B cell (primary cell): Measurements from ENCODE around the gene GBP7. TPM values are rescaled to one million over a fixed set of nuclear protein-coding genes. Genes with fewer than 3 reads are reported as not detected.

ENCODE experiments used
- ATAC-seq: fragments of 200-7000 bp; cut with Tn5 transposase; one replicate; pipeline ENCODE4 v1.10.0; 2021; ENCODE audit warnings: low read depth, mild to moderate bottlenecking, moderate number of reproducible peaks, moderate library complexity
- CTCF ChIA-PET: fragments of 350-600 bp; sonication (Branson Sonifier 250); formaldehyde crosslinking; loops from one replicate; lab custom pipeline; 2021; ENCODE audit warnings: antibody characterized with exemption, inconsistent platforms; lab: Charles Lee
- POLR2A ChIA-PET: fragments of 350-600 bp; sonication (Branson Sonifier 250); formaldehyde crosslinking; loops from one replicate; lab custom pipeline; 2021; ENCODE audit warnings: antibody characterized with exemption; lab: Charles Lee
- DNase-seq: peaks from one replicate; pipeline ENCODE4 v3.0.0; 2013
- H2AFZ ChIP-seq: 2 replicates; pipeline ENCODE4 v1.6.1; 2012; ENCODE audit warnings: mild to moderate bottlenecking, low read depth, low read length; ENCODE audit not compliant: insufficient read depth, poor library complexity, severe bottlenecking
- H3K27ac ChIP-seq, 2 donors: 1 replicate in 1 of 2; 2 replicates in 1 of 2; pipeline ENCODE4 v1.5.1; 2012 to 2013; ENCODE audit warnings: low read length in 2 of 2, mild to moderate bottlenecking in 2 of 2, moderate library complexity in 1 of 2
- H3K27me3 ChIP-seq, 4 experiments: fragments of 200-600 bp in 1 of 4; sonication (generic) in 1 of 4; replicated peaks in 1 of 4; 1 replicate in 2 of 4; 2 replicates in 2 of 4; pipeline versions ENCODE4 v1.6.1 to v1.7.0; 2013 to 2016; ENCODE audit warnings: low read length in 3 of 4, mild to moderate bottlenecking in 2 of 4, mixed read lengths in 1 of 4, moderate library complexity in 1 of 4; ENCODE audit not compliant: insufficient read depth in 4 of 4, control insufficient read depth in 3 of 4; ENCODE audit errors: control extremely low read depth in 1 of 4
- H3K36me3 ChIP-seq, 2 experiments: replicated peaks in 1 of 2; 1 replicate in 1 of 2; 2 replicates in 1 of 2; pipeline versions ENCODE4 v1.6.1 to v1.7.1; 2013; ENCODE audit warnings: low read length in 1 of 2; ENCODE audit not compliant: insufficient read depth in 2 of 2, control insufficient read depth in 1 of 2; ENCODE audit errors: control extremely low read depth in 1 of 2, extremely low read depth in 1 of 2
- H3K4me1 ChIP-seq, 2 donors: fragments of 200-600 bp in 1 of 2; sonication (generic) in 1 of 2; 1 replicate in 1 of 2; 2 replicates in 1 of 2; pipeline versions ENCODE4 v1.5.1 to v1.6.1; 2013 to 2017; ENCODE audit warnings: low read length in 2 of 2; ENCODE audit not compliant: control insufficient read depth in 2 of 2, insufficient read depth in 2 of 2
- H3K4me2 ChIP-seq: replicated peaks from 2 replicates; pipeline ENCODE3; 2012; ENCODE audit warnings: mild to moderate bottlenecking, low read depth, low read length; ENCODE audit not compliant: poor library complexity, severe bottlenecking
- H3K4me3 ChIP-seq, 5 experiments: fragments of 200-600 bp in 1 of 5; sonication (generic) in 1 of 5; 1 replicate in 3 of 5; 2 replicates in 2 of 5; pipeline versions ENCODE4 v1.5.1 to v1.7.0; 2011 to 2016; ENCODE audit warnings: low read length in 4 of 5, mild to moderate bottlenecking in 4 of 5, low read depth in 2 of 5, control low read depth in 1 of 5, moderate library complexity in 1 of 5; ENCODE audit not compliant: insufficient read depth in 1 of 5; ENCODE audit errors: control extremely low read depth in 1 of 5, extremely low read depth in 1 of 5
- H3K79me2 ChIP-seq: fragments of 200-600 bp; sonication (generic); one replicate; pipeline ENCODE4 v1.6.0; 2016; ENCODE audit warnings: low read length; ENCODE audit not compliant: control insufficient read depth, insufficient read depth
- H3K9ac ChIP-seq: fragments of 200-600 bp; sonication (generic); 2 replicates; pipeline ENCODE4 v1.6.1; 2017; ENCODE audit warnings: mild to moderate bottlenecking, low read length, moderate library complexity
- H3K9me3 ChIP-seq, 3 donors: one replicate each; pipeline versions ENCODE4 v1.6.1 to v1.7.1; 2013; ENCODE audit warnings: low read length in 2 of 3; ENCODE audit not compliant: control insufficient read depth in 2 of 3, insufficient read depth in 1 of 3; ENCODE audit errors: control extremely low read depth in 1 of 3
- H4K20me1 ChIP-seq: 2 replicates; pipeline ENCODE4 v1.6.0; 2012; ENCODE audit warnings: mild to moderate bottlenecking, low read length; ENCODE audit not compliant: insufficient read depth, control insufficient read depth, poor library complexity, severe bottlenecking
- H3K27ac Mint-ChIP-seq: one replicate; pipeline ENCODE4 v1.8.0; 2021; ENCODE audit warnings: mixed read lengths
- H3K27me3 Mint-ChIP-seq: one replicate; pipeline ENCODE4 v1.8.0; 2021; ENCODE audit warnings: mixed read lengths
- H3K4me1 Mint-ChIP-seq: one replicate; pipeline ENCODE4 v1.8.0; 2021; ENCODE audit warnings: mixed read lengths
- H3K4me3 Mint-ChIP-seq: one replicate; pipeline ENCODE4 v1.8.0; 2021; ENCODE audit warnings: mixed read lengths
- H3K9me3 Mint-ChIP-seq: one replicate; pipeline ENCODE4 v1.8.0; 2022; ENCODE audit warnings: mixed read lengths; ENCODE audit not compliant: insufficient read depth
- EZH2 ChIP-seq: IDR thresholded peaks from 2 replicates; pipeline ENCODE4 v1.6.1; 2012; ENCODE audit warnings: borderline replicate concordance, low read depth, mild to moderate bottlenecking, moderate library complexity, low read length; ENCODE audit not compliant: insufficient read depth, poor library complexity, severe bottlenecking
- WGBS: methylation state at CpG from one replicate; pipeline ENCODE4 v1.1.5; 2013; ENCODE audit warnings: missing lambda C conversion rate; ENCODE audit not compliant: insufficient coverage; 5-methylcytosine and 5-hydroxymethylcytosine counted together
- intact Hi-C: fragments of 100-400 bp; cut with micrococcal nuclease; formaldehyde crosslinking; loops from one replicate; pipeline ENCODE4 v1.10.0; 2022
- polyA plus RNA-seq: library from polyadenylated mRNA; depleted of rRNA; stranded (reverse); fragments of >200 nt; gene quantifications from 2 replicates; pipeline ENCODE4 v1.2.3, GENCODE V29; 2012
- total RNA-seq, 2 donors: library from RNA; stranded (reverse); fragments of 120-200 nt in 1 of 2; gene quantifications; 1 replicate in 1 of 2; 2 replicates in 1 of 2; pipeline versions ENCODE4 v1.2.3 to v1.2.4, GENCODE V29; 2013 to 2022
- TF ChIP-seq, protein P1 (sequence below): fragments of 200-600 bp; IDR thresholded peaks from one replicate; pipeline ENCODE4 v1.8.0; 2022; ENCODE audit warnings: antibody characterized with exemption, mild to moderate bottlenecking

The GBP7 gene
- total and polyA plus RNA-seq, 2 donors (not counting 1 experiment from before 2014, with no cell fraction given), result not detected

DNA sequence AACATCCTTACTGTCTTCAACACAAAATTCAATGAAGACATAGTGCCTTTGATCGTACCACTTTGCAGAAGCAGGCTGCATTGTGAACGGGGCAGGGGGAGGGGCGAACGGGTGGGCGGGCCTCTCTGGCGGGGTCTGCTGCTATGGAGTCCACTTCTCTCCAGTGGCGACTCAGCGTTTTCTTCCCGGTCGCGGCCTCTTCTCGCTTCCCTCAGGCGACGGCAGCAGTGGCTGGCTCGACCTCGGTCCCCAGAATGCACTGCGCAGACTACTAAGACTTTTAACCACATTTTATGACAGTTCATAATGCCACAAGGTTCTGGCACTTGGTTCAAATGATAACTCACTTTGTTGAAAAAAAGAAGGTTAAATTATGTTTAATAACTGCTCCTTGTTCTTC lies 71.1 kb downstream of the GBP7 start:
- WGBS, result 99% methylated on average over 12 of the region's 17 CpGs
- no peak overlapping the region for H3K4me3 Mint-ChIP-seq
- no peaks in the 10 kb centered on the region for H4K20me1 ChIP-seq
- intact Hi-C loops, result no loop called here
- H3K27ac ChIP-seq, result no peak overlapping the region
- no peaks in the 10 kb centered on the region for H3K79me2 ChIP-seq
- ATAC-seq (no peak), DNase-seq (no peak)
- CTCF ChIA-PET, result no interaction called here
- peaks cover 6% of the 10 kb centered on the region for H3K27me3 Mint-ChIP-seq
- peaks cover 1 to 9% of the 10 kb centered on the region in 2 experiments for H3K36me3 ChIP-seq
- peaks cover 0 to 3% (median 0%) of the 10 kb centered on the region in 3 donors for H3K9me3 ChIP-seq
- H3K9ac ChIP-seq, result no peak overlapping the region
- no peak overlapping the region for H3K4me2 ChIP-seq
- H3K4me1 Mint-ChIP-seq, result no peaks in the 10 kb centered on the region
- H3K9me3 Mint-ChIP-seq, result no peaks in the 10 kb centered on the region
- no peaks in the 10 kb centered on the region for H3K27me3 ChIP-seq
- POLR2A ChIA-PET, result no interaction called here
- H2AFZ ChIP-seq, result no peak overlapping the region
- H3K4me1 ChIP-seq, result no peaks in the 10 kb centered on the region
- no peak overlapping the region for H3K4me3 ChIP-seq
- TF ChIP-seq EZH2, result no peak
- TF ChIP-seq, protein P1, sequence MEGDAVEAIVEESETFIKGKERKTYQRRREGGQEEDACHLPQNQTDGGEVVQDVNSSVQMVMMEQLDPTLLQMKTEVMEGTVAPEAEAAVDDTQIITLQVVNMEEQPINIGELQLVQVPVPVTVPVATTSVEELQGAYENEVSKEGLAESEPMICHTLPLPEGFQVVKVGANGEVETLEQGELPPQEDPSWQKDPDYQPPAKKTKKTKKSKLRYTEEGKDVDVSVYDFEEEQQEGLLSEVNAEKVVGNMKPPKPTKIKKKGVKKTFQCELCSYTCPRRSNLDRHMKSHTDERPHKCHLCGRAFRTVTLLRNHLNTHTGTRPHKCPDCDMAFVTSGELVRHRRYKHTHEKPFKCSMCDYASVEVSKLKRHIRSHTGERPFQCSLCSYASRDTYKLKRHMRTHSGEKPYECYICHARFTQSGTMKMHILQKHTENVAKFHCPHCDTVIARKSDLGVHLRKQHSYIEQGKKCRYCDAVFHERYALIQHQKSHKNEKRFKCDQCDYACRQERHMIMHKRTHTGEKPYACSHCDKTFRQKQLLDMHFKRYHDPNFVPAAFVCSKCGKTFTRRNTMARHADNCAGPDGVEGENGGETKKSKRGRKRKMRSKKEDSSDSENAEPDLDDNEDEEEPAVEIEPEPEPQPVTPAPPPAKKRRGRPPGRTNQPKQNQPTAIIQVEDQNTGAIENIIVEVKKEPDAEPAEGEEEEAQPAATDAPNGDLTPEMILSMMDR, result no peak
- no peak overlapping the region for H3K27ac Mint-ChIP-seq

DNA sequence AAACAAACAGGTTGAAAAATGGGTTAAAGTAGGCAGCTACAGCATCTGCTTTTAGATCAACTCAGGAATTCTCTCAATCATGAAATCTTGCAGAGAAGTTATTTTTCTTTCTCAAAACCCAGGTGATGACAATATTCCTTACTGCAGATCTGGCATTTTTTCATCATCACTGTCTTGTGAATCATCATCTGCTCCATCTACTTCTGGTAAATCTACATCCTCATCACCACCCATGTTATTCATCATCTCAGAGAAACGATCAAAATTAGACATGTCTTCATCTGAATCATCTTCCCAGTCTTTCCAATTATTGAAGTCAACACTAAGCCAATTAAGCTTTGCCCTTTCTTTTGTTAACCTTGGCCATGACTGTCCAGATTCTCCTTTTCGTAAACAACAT lies 71.7 kb downstream of the GBP7 start:
- no peaks in the 10 kb centered on the region for H3K79me2 ChIP-seq
- H3K27ac ChIP-seq, result no peak overlapping the region
- Mint-ChIP-seq H3K27me3 (peaks cover 6% of the 10 kb centered on the region), H3K4me1 (no peaks in the 10 kb centered on the region), H3K4me3 (no peak overlapping the region), H3K27ac (no peak overlapping the region), H3K9me3 (no peaks in the 10 kb centered on the region)
- peaks cover 0 to 3% (median 0%) of the 10 kb centered on the region in 3 donors for H3K9me3 ChIP-seq
- no peaks in the 10 kb centered on the region for H4K20me1 ChIP-seq
- CTCF ChIA-PET, result interaction anchor here (1.1 kb wide), 1 partner anchor 18 kb away, joined by 3 read pairs; no protein-coding TSS in a partner anchor
- POLR2A ChIA-PET, result no interaction called here
- no CpG with 5 or more reads among the region's 2 CpGs for WGBS
- no peak for ATAC-seq
- H2AFZ ChIP-seq, result no peak overlapping the region
- H3K36me3 ChIP-seq, result peaks cover 1 to 7% of the 10 kb centered on the region in 2 experiments
- DNase-seq, result no peak
- H3K4me2 ChIP-seq, result no peak overlapping the region
- no peak overlapping the region for H3K4me3 ChIP-seq
- intact Hi-C loops, result no loop called here
- TF ChIP-seq, protein P1, result no peak
- TF ChIP-seq EZH2, result no peak
- H3K27me3 ChIP-seq, result no peaks in the 10 kb centered on the region
- no peak overlapping the region for H3K9ac ChIP-seq
- no peaks in the 10 kb centered on the region for H3K4me1 ChIP-seq
